ENCODE measurements around the gene IGSF3.

- TF ChIP-seq CTCF (IDR thresholded peaks at IDR 0.05 in 4 of 5, conservative IDR thresholded peaks at IDR 0.05 in 1 of 5) (no peak), POLR2A (IDR thresholded peaks at IDR 0.05) (no peak)
These were observed 138.3 kb downstream of the IGSF3 start for GRCh38 chr1:116529199-116529631.

Data from gastrocnemius medialis (tissue), 4 donors.